GM20000 (cell line): ENCODE data around the gene MYRIP.
"Not testable (repeated sequence)": the region's sequence is repeated elsewhere in the genome, so short reads cannot be mapped to it uniquely, and the experiment has no call there.

Source experiments
- DNase-seq: peaks from one replicate; pipeline ENCODE4 v3.0.0; 2012; ENCODE audit warnings: low spot score
- CTCF ChIP-seq: IDR thresholded peaks from 2 replicates; pipeline ENCODE4 v1.5.1; 2012; ENCODE audit warnings: mild to moderate bottlenecking, control low read depth; ENCODE audit errors: extremely low read depth, missing control alignments

The MYRIP gene

GRCh38 chr3:40016391-40016790 is 207.0 kb downstream of the MYRIP start:
- TF ChIP-seq CTCF: no peak
- DNase-seq: no peak

DNA sequence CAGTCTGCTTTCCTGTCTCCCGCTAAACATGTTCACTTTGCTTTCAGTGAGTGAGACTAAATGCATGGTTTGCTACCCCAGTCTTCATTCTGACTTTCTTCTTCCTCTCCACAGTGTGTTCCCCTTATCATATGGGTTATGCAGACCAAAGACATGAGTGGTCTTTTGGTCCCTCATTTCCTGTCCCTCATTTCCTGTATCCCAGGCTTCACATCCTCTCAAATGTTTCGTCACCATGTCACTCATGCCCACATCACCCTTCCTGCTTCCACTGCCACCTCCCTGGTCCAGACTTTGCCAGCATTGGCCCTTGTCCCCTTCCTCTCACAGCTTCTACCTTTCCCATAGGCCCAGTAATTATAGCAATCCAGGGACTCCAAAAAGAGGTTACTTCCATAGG is 209.0 kb downstream of the MYRIP start:
- TF ChIP-seq CTCF: no peak
- DNase-seq: no peak

DNA sequence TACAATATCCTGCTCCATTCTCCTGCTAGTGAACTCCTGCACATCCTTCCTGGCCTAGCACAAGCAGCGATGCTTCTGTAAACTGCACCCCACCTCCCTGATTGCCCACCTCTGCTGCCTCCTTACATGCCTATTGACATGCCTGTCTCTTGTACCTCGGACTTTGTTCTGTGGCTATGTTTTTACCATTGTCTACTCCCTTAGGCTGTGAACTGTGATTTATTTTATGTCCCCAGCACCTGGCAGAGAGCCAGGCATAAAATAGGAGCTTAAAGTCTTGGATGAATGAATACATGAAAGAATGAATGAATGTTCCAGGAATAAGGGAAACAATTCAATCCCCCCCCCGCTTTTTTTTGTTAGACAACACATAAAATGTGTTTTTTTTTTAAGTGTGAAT is 210.0 kb downstream of the MYRIP start:
- no peak for TF ChIP-seq CTCF
- no peak for DNase-seq

- no peak for TF ChIP-seq CTCF
- DNase-seq: no peak
Observed at GRCh38 chr3:40020689-40021088, 211.3 kb downstream of the MYRIP start.

DNA sequence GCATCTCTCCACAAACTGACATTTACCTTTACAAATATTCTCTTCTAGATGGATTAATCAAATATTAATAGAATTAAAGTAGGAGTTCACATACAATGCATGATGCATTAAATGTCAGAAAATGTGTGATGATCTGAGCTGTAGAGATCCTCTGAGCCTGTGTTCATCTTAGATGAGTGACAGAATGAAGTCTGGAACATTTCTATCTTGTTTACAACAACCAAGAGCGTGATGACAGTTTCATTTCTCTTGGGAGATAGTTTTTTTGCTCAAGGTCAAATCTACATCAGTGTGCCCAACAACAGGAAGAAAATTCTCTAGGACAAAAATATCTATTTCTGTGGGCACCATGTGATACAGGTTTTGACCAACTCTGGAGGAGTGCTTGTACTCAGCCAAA is 211.9 kb downstream of the MYRIP start:
- TF ChIP-seq CTCF: no peak
- no peak for DNase-seq

DNA sequence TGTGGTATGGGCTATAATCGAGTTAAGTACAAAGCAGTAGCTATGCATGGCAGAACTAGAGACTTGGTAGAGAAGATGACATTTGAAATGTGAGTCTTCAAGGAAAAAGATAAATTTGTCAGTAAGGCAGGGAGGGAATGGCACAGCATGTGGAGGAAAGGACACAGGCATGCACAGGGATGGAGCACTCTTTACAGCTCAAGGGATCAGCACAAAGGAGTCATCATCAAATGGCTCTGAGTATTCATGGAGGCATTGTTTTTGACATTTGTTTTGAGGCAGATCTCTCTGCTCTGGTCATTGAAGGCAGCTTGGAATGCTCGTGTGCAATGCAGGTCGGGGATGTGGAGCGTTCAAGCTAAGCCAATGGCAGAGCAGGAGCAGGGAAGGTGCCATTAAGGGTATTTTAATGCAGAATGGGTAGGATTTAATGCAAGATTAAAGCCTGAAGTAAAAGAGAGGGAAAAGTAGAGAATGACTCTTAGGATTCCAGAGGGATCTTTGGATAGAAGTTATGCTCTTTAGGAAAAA is 213.0 kb downstream of the MYRIP start:
- no peak for TF ChIP-seq CTCF

DNA sequence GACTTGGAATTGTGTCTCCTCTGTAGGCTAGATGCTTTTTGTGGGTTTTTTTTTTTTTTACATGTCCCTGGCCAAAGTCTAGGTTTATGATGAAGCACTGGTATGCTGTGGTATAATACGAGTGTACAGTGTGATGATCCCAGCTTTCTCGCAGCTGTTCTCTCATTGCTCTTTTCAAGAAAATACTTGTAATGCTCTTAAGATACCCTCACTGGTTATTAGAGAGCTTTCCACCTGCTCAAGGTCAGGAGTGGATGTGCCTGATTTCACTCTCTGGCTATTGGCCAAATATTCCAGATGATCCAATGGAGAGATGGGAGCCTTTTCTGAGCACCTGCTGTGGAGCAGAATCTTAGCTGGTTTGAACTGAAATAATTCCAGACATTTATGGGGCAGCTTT is 215.1 kb downstream of the MYRIP start:
- no peak for DNase-seq
- TF ChIP-seq CTCF: no peak

More for the DNA sequence above, 213.0 kb downstream of the MYRIP start:
- DNase-seq: no peak

DNA sequence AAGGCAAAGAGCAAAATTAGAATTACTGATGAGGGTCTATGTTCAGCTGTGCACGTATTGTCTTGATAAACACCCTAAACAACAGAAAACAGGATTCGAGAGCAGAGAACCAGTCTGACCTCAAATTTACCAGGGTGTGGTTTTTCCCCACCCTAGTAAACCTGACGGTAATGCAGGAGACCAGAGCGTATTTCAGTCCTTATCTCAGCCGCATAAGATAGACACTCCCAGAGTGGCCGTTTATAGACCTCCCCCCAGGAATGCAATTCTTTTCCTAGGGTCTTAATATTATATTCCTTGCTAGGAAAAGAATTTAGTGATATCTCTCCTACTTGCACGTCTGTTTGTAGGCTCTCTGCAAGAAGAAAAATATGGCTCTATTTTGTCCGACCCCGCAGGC is 216.5 kb downstream of the MYRIP start:
- DNase-seq: not testable (repeated sequence)
